K562 (cell line): ENCODE data around the gene VMP1. TPM values are rescaled to one million over a fixed set of nuclear protein-coding genes. Genes with fewer than 3 reads are reported as not detected.

Experiments
- AFF4 ChIP-seq: sonication (generic); formaldehyde crosslinking; IDR thresholded peaks from 2 replicates; pipeline ENCODE4 v1.8.0; 2023; ENCODE audit warnings: mild to moderate bottlenecking, missing genetic modification reagents
- CBFB ChIP-seq: sonication (generic); formaldehyde crosslinking; IDR thresholded peaks from 2 replicates; pipeline ENCODE4 v1.4.0; 2020; ENCODE audit warnings: mild to moderate bottlenecking, missing genetic modification reagents
- CHD2 ChIP-seq: IDR thresholded peaks from 2 replicates; pipeline ENCODE4 v1.6.1; 2011; ENCODE audit warnings: low read depth, low read length
- CHD7 ChIP-seq: fragments of 200-600 bp; sonication (generic); IDR thresholded peaks from one replicate; pipeline ENCODE4 v1.6.1; 2012; ENCODE audit warnings: mild to moderate bottlenecking, low read depth, low read length, inconsistent platforms
- COPS2 ChIP-seq: fragments of 450-650 bp; conservative IDR thresholded peaks from 2 replicates; pipeline ENCODE4 v1.6.1; 2016; ENCODE audit warnings: mild to moderate bottlenecking, moderate library complexity
- HDAC1 ChIP-seq, 2 experiments: fragments of 450-650 bp; IDR thresholded peaks; 2 replicates each; pipeline ENCODE4 v1.6.1; 2016 to 2017; ENCODE audit warnings: inconsistent platforms in 1 of 2, mild to moderate bottlenecking in 1 of 2, moderate library complexity in 1 of 2
- HMGXB4 ChIP-seq: sonication (generic); formaldehyde crosslinking; IDR thresholded peaks from 2 replicates; pipeline ENCODE4 v1.8.1; 2023; ENCODE audit warnings: mild to moderate bottlenecking, missing genetic modification reagents
- L3MBTL2 ChIP-seq: fragments of 450-650 bp; IDR thresholded peaks from 2 replicates; pipeline ENCODE4 v1.6.1; 2016; ENCODE audit warnings: mild to moderate bottlenecking, moderate library complexity
- polyA plus RNA-seq, 8 experiments: library from polyadenylated mRNA; depleted of rRNA in 4 of 8; stranded (reverse) in 5 of 8; unstranded in 3 of 8; fragments of >200 nt; fragmentation: Nextera tagmentation in 2 of 8; fragmentation: Illumina TruSeq in 1 of 8; extraction: Ambion mirVana in 2 of 8; extraction: Trizol in 1 of 8; gene quantifications; 2 replicates each; pipeline versions ENCODE4 v1.2.1 to v1.2.3, GENCODE V29; 2011 to 2014; ENCODE audit warnings: inconsistent platforms in 1 of 8, missing spikeins in 1 of 8
- total RNA-seq, 7 experiments: library from RNA; depleted of rRNA in 6 of 7; stranded (reverse); fragments of >200 nt in 6 of 7; fragmentation: Illumina TruSeq in 2 of 7; extraction: Trizol in 2 of 7; gene quantifications; 2 replicates each; pipeline versions ENCODE4 v1.2.1 to v1.2.3, GENCODE V29; 2011 to 2021; ENCODE audit warnings: low replicate concordance in 1 of 7

The VMP1 gene
- total and polyA plus RNA-seq, 9 of the 15 experiments (the other 6 are each of a cell fraction or from before 2014, with no cell fraction given) = 123 to 304 (median 151) TPM

- no peak for TF ChIP-seq CHD7
- TF ChIP-seq HDAC1 (IDR thresholded peaks at IDR 0.05) = peak; percentile 67 to 75; a peak in 2 of 4 replicates
- no peak; the same call in 1 of the 2 replicates for TF ChIP-seq AFF4 (CRISPR knock-in tag)
- no peak for TF ChIP-seq CBFB (CRISPR knock-in tag)
- no peak for TF ChIP-seq HMGXB4
- TF ChIP-seq L3MBTL2 = 0 out of 2 replicates have a peak, but pooled peaks have one; percentile 39
- TF ChIP-seq CHD2 = no peak
- TF ChIP-seq COPS2 = no peak
Measured at GRCh38 chr17:59837308-59838051, 130.0 kb downstream of the VMP1 start (continued).
